H9 (cell line): ENCODE data around the gene NEB. TPM values are rescaled to one million over a fixed set of nuclear protein-coding genes. Genes with fewer than 3 reads are reported as not detected.

Experiments used
- DNase-seq: peaks from one replicate; pipeline ENCODE4 v3.0.0-alpha.2; 2017
- H2AFZ ChIP-seq: one replicate; pipeline ENCODE4 v1.6.1; 2013; ENCODE audit warnings: mild to moderate bottlenecking, low read length, control low read depth, moderate library complexity
- H2AK5ac ChIP-seq: 2 replicates; pipeline ENCODE4 v1.6.1; 2013; ENCODE audit warnings: low read length, control low read depth, mixed read lengths; ENCODE audit not compliant: insufficient read length
- H2BK120ac ChIP-seq: one replicate; pipeline ENCODE4 v1.6.1; 2013; ENCODE audit warnings: low read depth, mild to moderate bottlenecking, low read length, control low read depth, inconsistent platforms; ENCODE audit not compliant: poor library complexity, severe bottlenecking
- H2BK12ac ChIP-seq: 2 replicates; pipeline ENCODE4 v1.6.1; 2013; ENCODE audit warnings: low read length, control low read depth, mixed read lengths, low read depth; ENCODE audit not compliant: insufficient read length
- H2BK15ac ChIP-seq: 2 replicates; pipeline ENCODE4 v1.6.1; 2013; ENCODE audit warnings: low read depth, low read length, control low read depth
- H2BK20ac ChIP-seq: one replicate; pipeline ENCODE4 v1.6.1; 2013; ENCODE audit warnings: low read depth, mild to moderate bottlenecking, low read length, control low read depth, inconsistent platforms; ENCODE audit not compliant: poor library complexity, severe bottlenecking
- H2BK5ac ChIP-seq: 2 replicates; pipeline ENCODE4 v1.6.1; 2013; ENCODE audit warnings: low read length, control low read depth, mixed read lengths; ENCODE audit not compliant: insufficient read length
- H3K14ac ChIP-seq: 2 replicates; pipeline ENCODE4 v1.6.1; 2013; ENCODE audit warnings: low read length, control low read depth; ENCODE audit not compliant: insufficient read depth
- H3K18ac ChIP-seq: 2 replicates; pipeline ENCODE4 v1.6.1; 2013; ENCODE audit warnings: low read depth, mild to moderate bottlenecking, mixed read lengths, low read length, control low read depth; ENCODE audit not compliant: insufficient read length
- H3K23ac ChIP-seq: 2 replicates; pipeline ENCODE4 v1.6.1; 2013; ENCODE audit warnings: low read length, control low read depth, mixed read lengths, low read depth; ENCODE audit not compliant: insufficient read length
- H3K23me2 ChIP-seq: 2 replicates; pipeline ENCODE4 v1.6.1; 2013; ENCODE audit warnings: low read depth, mild to moderate bottlenecking, mixed read lengths, low read length, control low read depth; ENCODE audit not compliant: insufficient read length, poor library complexity, severe bottlenecking
- H3K27ac ChIP-seq: 2 replicates; pipeline ENCODE4 v1.5.1; 2013; ENCODE audit warnings: low read length, control low read depth, mixed read lengths, low read depth; ENCODE audit not compliant: insufficient read length
- H3K27me3 ChIP-seq: 2 replicates; pipeline ENCODE4 v1.6.1; 2013; ENCODE audit warnings: low read length, control low read depth, inconsistent platforms; ENCODE audit not compliant: insufficient read depth
- H3K4ac ChIP-seq: 2 replicates; pipeline ENCODE4 v1.6.1; 2013; ENCODE audit warnings: low read depth, mild to moderate bottlenecking, control low read depth, inconsistent platforms, low read length, moderate library complexity
- H3K4me1 ChIP-seq: 2 replicates; pipeline ENCODE4 v1.6.1; 2013; ENCODE audit warnings: low read length, control low read depth, inconsistent platforms; ENCODE audit not compliant: insufficient read depth
- H3K4me2 ChIP-seq: 2 replicates; pipeline ENCODE4 v1.6.1; 2013; ENCODE audit warnings: low read length, control low read depth, mixed read lengths; ENCODE audit not compliant: insufficient read length, insufficient read depth
- H3K56ac ChIP-seq: 2 replicates; pipeline ENCODE4 v1.6.1; 2013; ENCODE audit warnings: low read depth, mild to moderate bottlenecking, mixed read lengths, low read length, control low read depth; ENCODE audit not compliant: insufficient read length
- H3K79me1 ChIP-seq: 2 replicates; pipeline ENCODE4 v1.6.1; 2013; ENCODE audit warnings: low read depth, mild to moderate bottlenecking, moderate library complexity, low read length, control low read depth, inconsistent platforms; ENCODE audit not compliant: insufficient read depth, poor library complexity, severe bottlenecking
- H3K79me2 ChIP-seq: 2 replicates; pipeline ENCODE4 v1.6.1; 2013; ENCODE audit warnings: low read length, control low read depth, inconsistent platforms; ENCODE audit not compliant: insufficient read depth
- H3K9ac ChIP-seq: 2 replicates; pipeline ENCODE4 v1.6.1; 2013; ENCODE audit warnings: low read length, control low read depth, mixed read lengths; ENCODE audit not compliant: insufficient read length; ENCODE audit errors: extremely low read depth
- H3K9me3 ChIP-seq: one replicate; pipeline ENCODE4 v1.6.1; 2013; ENCODE audit warnings: low read depth, low read length, inconsistent platforms; ENCODE audit not compliant: control insufficient read depth
- H3T11ph ChIP-seq: one replicate; pipeline ENCODE4 v1.6.1; 2013; ENCODE audit warnings: mild to moderate bottlenecking, low read length, control low read depth, inconsistent platforms
- H4K20me1 ChIP-seq: one replicate; pipeline ENCODE4 v1.6.1; 2013; ENCODE audit not compliant: control insufficient read depth, insufficient read length, insufficient read depth
- H4K5ac ChIP-seq: 2 replicates; pipeline ENCODE4 v1.6.1; 2013; ENCODE audit warnings: low read depth, mild to moderate bottlenecking, mixed read lengths, low read length, control low read depth; ENCODE audit not compliant: insufficient read length
- H4K8ac ChIP-seq: replicated peaks from 2 replicates; pipeline ENCODE4 v1.6.1; 2013; ENCODE audit warnings: low read length, control low read depth, mixed read lengths, low read depth; ENCODE audit not compliant: insufficient read length
- H4K91ac ChIP-seq: 2 replicates; pipeline ENCODE4 v1.6.1; 2013; ENCODE audit warnings: low read depth, mild to moderate bottlenecking, moderate library complexity, mixed read lengths, low read length, control low read depth; ENCODE audit not compliant: insufficient read length
- H3K27ac Mint-ChIP-seq, 3 experiments: 2 replicates in 2 of 3; 3 replicates in 1 of 3; pipeline ENCODE4 v1.8.0; 2020 to 2021; ENCODE audit warnings: mixed read lengths in 3 of 3, mild to moderate bottlenecking in 1 of 3, moderate library complexity in 1 of 3
- H3K27me3 Mint-ChIP-seq: 2 replicates; pipeline ENCODE4 v1.8.0; 2021; ENCODE audit warnings: low read depth, mild to moderate bottlenecking, moderate library complexity, mixed read lengths
- H3K36me3 Mint-ChIP-seq, 3 experiments: 2 replicates in 2 of 3; 3 replicates in 1 of 3; pipeline ENCODE4 v1.8.0; 2020 to 2021; ENCODE audit warnings: low read depth in 3 of 3, mixed read lengths in 3 of 3; ENCODE audit not compliant: insufficient read depth in 1 of 3
- H3K4me1 Mint-ChIP-seq, 2 experiments: 2 replicates each; pipeline ENCODE4 v1.8.0; 2020; ENCODE audit warnings: mixed read lengths in 2 of 2
- H3K4me3 Mint-ChIP-seq, 2 experiments: 2 replicates in 1 of 2; 3 replicates in 1 of 2; pipeline ENCODE4 v1.8.0; 2020 to 2021; ENCODE audit warnings: mild to moderate bottlenecking in 2 of 2, mixed read lengths in 2 of 2, moderate library complexity in 1 of 2
- H3K9me3 Mint-ChIP-seq, 2 experiments: 2 replicates in 1 of 2; 3 replicates in 1 of 2; pipeline ENCODE4 v1.8.0; 2020; ENCODE audit warnings: mild to moderate bottlenecking in 2 of 2, mixed read lengths in 2 of 2, moderate library complexity in 1 of 2
- WGBS: extraction: QIAGEN DNeasy Blood & Tissue Kit; methylation state at CpG from one replicate; pipeline ENCODE4 v1.1.7; 2013; ENCODE audit warnings: missing lambda C conversion rate, low lambda C conversion rate, mixed read lengths; ENCODE audit not compliant: insufficient read length; ENCODE audit errors: extremely low coverage; 5-methylcytosine and 5-hydroxymethylcytosine counted together
- total RNA-seq: library from RNA; stranded (reverse); gene quantifications from 2 replicates; pipeline ENCODE4 v1.2.1, GENCODE V29; 2021
- TF ChIP-seq, protein P1 (sequence below): fragments of 200-600 bp; sonication (generic); conservative IDR thresholded peaks from 3 replicates; pipeline ENCODE4 v1.8.0; 2021; ENCODE audit warnings: antibody characterized with exemption, mild to moderate bottlenecking

Gene NEB
- total RNA-seq, 1 experiment from 2014 or later, result 0.98 TPM

DNA sequence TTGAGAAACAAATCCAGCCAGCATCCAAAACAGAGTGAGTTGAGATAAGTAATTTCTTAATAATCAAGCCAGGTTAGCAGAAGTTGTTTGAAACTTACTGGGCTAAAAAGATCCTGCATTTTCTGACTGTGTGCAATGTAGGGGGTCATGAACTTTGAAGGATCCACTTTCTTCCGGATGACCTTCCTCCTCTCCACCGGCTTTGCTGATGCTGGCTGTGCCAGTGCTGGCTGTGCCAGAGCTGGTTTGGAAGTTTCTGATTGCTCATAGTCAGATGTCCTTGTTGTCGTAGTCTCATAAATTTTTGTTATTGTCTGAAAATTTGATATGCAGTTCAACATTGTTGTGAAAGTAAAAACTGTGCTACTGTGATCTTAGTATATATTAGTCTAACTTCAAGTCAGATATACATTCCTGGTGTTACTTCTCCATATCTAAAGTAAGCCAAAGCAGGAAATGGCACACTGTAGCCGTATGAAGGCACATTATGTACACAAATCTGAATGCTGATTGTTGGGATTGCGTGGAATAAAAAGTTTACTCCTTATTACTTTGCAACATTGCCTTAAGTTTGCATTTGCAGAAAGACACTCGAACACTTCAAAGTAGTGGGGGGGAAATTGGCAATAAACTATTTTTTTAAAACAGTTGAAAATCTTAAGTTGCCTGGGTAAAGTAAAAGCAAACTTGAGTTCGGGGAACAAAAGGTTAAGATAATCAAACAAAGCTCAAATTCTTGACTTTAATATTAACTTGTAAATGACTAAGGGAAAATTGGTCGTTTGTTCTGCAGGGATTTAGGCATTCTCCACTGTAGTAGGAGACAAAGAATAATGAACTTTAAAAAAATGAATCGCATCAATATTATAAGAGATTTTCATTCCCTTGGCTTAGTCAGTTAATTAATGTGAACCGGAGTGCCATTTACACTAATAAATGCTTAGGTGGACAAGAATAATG, 6.4 kb downstream of the NEB start:
- Histone ChIP-seq H3K79me2 (no peaks in the 10 kb centered on the region), H4K91ac (no peak overlapping the region), H2BK12ac (no peak overlapping the region), H3K23me2 (no peaks in the 10 kb centered on the region), H3K56ac (no peak overlapping the region), H2BK120ac (no peak overlapping the region), H2BK15ac (no peak overlapping the region), H3K9me3 (no peaks in the 10 kb centered on the region), H2AFZ (no peak overlapping the region), H4K5ac (no peak overlapping the region), H3K27ac (no peak overlapping the region), H2BK20ac (no peak overlapping the region), H3K4me2 (no peak overlapping the region), H3K14ac (no peak overlapping the region), H3K18ac (no peak overlapping the region), H3T11ph (no peak overlapping the region), H3K27me3 (no peaks in the 10 kb centered on the region), H2BK5ac (no peak overlapping the region), H4K20me1 (no peaks in the 10 kb centered on the region), H3K23ac (no peak overlapping the region), H3K4me1 (peaks cover 11% of the 10 kb centered on the region), H2AK5ac (no peak overlapping the region), H3K9ac (no peak overlapping the region), H3K4ac (no peak overlapping the region), H4K8ac (no peak overlapping the region), H3K79me1 (no peaks in the 10 kb centered on the region)
- no peaks in the 10 kb centered on the region for H3K36me3 Mint-ChIP-seq
- H3K9me3 Mint-ChIP-seq, result no peaks in the 10 kb centered on the region
- H3K4me3 Mint-ChIP-seq, result no peak overlapping the region
- TF ChIP-seq, protein P1, sequence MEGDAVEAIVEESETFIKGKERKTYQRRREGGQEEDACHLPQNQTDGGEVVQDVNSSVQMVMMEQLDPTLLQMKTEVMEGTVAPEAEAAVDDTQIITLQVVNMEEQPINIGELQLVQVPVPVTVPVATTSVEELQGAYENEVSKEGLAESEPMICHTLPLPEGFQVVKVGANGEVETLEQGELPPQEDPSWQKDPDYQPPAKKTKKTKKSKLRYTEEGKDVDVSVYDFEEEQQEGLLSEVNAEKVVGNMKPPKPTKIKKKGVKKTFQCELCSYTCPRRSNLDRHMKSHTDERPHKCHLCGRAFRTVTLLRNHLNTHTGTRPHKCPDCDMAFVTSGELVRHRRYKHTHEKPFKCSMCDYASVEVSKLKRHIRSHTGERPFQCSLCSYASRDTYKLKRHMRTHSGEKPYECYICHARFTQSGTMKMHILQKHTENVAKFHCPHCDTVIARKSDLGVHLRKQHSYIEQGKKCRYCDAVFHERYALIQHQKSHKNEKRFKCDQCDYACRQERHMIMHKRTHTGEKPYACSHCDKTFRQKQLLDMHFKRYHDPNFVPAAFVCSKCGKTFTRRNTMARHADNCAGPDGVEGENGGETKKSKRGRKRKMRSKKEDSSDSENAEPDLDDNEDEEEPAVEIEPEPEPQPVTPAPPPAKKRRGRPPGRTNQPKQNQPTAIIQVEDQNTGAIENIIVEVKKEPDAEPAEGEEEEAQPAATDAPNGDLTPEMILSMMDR, result no peak
- WGBS, result no CpG with 5 or more reads among the region's 10 CpGs
- H3K4me1 Mint-ChIP-seq, result peaks cover 40 to 41% of the 10 kb centered on the region in 2 experiments
- no peak for DNase-seq
- no peaks in the 10 kb centered on the region for H3K27me3 Mint-ChIP-seq
- no peak overlapping the region for H3K27ac Mint-ChIP-seq
